H1 (cell line): ENCODE data around the gene METAP1D. TPM values are rescaled to one million over a fixed set of nuclear protein-coding genes. Genes with fewer than 3 reads are reported as not detected.

Experiments
- KDM4A ChIP-seq: IDR thresholded peaks from one replicate; pipeline ENCODE4 v1.7.1; 2012; ENCODE audit warnings: low read depth, mild to moderate bottlenecking, moderate library complexity, low read length, inconsistent platforms; ENCODE audit not compliant: severe bottlenecking
- RBBP5 ChIP-seq: IDR thresholded peaks from 2 replicates; pipeline ENCODE4 v1.7.1; 2012; ENCODE audit warnings: low read depth, mild to moderate bottlenecking, inconsistent platforms, low read length, moderate library complexity, borderline replicate concordance
- polyA plus RNA-seq, 7 experiments: library from polyadenylated mRNA; depleted of rRNA in 3 of 7; stranded (reverse) in 5 of 7; unstranded in 2 of 7; fragments of >200 nt in 5 of 7; fragments of 200-250 nt in 2 of 7; gene quantifications; 1 replicate in 5 of 7; 2 replicates in 1 of 7; 4 replicates in 1 of 7; pipeline versions ENCODE4 v1.2.1 to v1.2.3, GENCODE V29; 2011 to 2013; ENCODE audit warnings: missing spikeins in 2 of 7, mixed read lengths in 2 of 7
- total RNA-seq: library from RNA; stranded (reverse); fragmentation: NEBNext Ultra II Directional; extraction: Animal tissue kit (Norgen Biotek cat#: 25700); gene quantifications from 2 replicates; pipeline ENCODE4 v1.2.1, GENCODE V29; 2021

Gene METAP1D
- total and polyA plus RNA-seq, 2 of the 8 experiments (the other 6 are each of a cell fraction or from before 2014, with no cell fraction given) = 3.9 to 6.2 TPM

DNA sequence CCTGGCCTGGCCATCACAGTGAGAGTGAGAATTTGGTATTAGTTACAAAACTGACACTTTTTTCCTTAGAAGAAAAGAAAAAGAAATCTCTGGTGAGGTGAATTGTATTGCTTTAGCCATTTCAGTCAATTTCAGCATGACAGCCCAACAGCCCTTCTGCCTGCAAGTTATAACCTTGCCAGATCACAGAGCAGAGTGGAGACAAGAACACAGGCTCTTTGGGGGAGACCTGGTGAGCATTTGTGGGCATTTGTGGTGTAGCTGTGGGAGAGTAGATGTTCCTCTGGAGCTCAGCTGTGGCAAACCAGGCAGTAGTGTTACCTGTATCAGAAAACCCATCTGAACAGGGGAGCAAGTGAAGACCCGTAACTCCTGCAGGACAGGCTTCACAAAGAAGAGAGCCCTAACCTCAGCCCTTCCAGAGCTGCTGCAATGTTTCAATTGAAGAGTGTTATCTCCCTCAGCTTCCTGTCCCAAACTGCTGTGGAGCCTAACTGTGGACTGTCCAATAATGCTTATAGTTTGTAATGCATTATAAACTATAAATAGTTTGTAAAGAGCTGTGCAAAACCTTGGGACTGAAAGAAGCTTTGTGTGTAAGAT is 62.8 kb downstream of the METAP1D start (continued):
- TF ChIP-seq KDM4A (no peak), RBBP5 (no peak)
